Umbilical cord (tissue), 2 donors: ENCODE data around the gene RPP40. TPM values are rescaled to one million over a fixed set of nuclear protein-coding genes. Genes with fewer than 3 reads are reported as not detected.

Experiments used
- DNase-seq: peaks from one replicate; pipeline ENCODE4 v3.0.0-alpha.2; 2015; ENCODE audit warnings: low spot score
- total RNA-seq: library from RNA; depleted of rRNA; stranded (reverse); fragments of >200 nt; gene quantifications from one replicate; pipeline ENCODE4 v1.2.3, GENCODE V29; 2014; ENCODE audit warnings: low replicate concordance; ENCODE audit not compliant: insufficient read depth

Gene RPP40
- total RNA-seq, 1 donor from 2014 or later, result 17.1 TPM

DNA sequence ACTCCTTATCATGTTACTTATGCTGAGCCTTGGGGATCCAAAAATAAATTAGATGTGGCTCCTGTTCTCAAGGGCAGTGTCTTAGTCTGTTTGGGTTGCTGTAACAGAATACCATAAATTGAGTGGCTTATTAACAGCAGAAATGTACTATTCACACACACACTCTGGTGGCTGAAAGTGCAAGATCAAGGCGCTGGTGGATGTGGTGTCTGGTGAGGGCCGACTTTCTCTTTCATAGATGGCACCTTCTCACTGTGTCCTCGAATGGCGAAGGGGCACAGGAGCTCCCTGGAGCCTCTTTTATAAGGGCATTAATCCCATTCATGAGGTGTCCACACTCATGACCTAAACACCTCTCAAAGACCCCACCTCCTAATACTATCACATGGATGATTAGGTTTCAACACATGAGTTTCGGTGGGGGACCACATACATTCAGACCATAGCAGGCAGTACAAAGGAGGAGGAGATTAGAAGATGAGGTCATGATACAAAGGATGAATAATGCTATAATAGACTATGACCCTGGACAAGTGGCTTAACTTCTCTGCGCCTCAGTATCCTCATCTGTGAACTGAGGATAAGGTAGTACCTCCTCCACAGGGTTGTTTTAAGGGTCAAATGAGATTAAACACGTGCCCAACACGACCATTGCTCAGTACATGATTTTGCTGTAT lies 34.1 kb downstream of the RPP40 start:
- no peak for DNase-seq

DNA sequence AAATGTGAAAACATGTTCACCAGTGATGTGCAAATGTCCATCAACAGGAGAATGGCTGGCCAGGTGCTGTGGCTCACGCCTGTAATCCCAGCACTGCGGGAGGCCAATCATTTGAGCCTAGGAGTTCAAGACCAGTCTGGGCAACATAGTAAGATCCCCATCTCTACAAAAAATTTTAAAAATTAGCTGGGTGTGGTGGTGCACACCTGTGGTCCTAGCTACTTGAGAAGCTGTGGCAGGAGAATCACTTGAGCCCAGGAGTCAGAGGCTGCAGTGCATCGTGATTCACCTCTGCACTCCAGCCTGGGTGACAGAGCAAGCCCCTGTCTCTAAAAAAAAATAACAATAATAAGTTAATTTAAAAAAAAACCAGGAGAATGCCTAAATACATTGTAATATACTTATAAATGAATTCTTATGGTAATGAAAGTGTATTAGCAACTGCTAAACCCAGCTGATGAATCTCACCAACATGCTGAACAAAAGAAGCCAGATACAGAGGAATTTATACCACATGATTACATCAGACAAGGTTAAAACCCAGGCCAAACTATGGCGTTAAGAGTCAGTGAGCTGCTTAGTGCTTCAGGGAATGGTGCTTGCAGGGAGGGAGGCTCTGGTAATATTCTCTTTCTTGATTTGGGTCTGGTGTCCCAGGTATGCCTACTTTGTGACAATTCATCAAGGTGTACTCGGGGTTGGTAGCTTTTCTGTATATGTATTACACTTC lies 36.4 kb downstream of the RPP40 start:
- DNase-seq, result no peak

DNA sequence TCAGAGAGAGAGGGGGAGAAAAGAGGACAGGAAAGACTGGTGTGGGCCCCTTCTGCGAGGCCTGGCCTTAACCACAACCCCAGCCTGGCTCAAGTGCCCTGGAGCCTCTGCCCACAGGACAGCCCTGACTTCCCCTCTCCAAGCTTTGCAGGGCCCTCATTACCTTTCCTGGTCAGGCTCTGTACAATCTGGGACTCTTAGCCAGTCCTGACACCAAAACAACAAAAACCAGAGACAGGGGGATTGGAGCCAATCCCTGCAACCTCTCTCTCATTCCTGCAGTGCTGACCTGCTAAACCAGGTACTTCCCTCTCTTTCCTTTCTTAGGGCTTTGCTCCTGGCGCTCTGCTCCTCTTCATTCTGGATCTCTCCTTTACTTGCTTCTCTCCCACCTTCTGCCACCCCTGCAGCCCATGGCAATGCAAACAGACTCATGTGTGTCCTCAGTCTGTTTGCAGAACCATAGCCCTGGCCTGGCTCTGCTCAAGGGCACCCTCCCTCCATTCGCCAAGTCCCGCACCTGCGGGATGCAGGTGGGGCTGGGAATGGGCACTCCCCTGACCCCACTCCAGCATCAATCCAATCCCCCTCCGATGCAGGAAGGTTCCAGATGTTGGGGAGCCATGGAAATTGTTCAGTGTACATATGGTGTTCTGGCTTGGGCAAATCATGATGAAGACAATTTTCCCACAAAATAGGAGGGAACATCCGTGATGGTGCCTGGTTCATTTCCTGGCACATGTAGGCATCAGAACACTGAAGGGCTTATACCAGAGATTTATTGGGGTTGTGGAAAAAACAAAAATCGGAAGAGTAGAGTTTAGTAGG lies 38.1 kb downstream of the RPP40 start:
- DNase-seq, result no peak

DNA sequence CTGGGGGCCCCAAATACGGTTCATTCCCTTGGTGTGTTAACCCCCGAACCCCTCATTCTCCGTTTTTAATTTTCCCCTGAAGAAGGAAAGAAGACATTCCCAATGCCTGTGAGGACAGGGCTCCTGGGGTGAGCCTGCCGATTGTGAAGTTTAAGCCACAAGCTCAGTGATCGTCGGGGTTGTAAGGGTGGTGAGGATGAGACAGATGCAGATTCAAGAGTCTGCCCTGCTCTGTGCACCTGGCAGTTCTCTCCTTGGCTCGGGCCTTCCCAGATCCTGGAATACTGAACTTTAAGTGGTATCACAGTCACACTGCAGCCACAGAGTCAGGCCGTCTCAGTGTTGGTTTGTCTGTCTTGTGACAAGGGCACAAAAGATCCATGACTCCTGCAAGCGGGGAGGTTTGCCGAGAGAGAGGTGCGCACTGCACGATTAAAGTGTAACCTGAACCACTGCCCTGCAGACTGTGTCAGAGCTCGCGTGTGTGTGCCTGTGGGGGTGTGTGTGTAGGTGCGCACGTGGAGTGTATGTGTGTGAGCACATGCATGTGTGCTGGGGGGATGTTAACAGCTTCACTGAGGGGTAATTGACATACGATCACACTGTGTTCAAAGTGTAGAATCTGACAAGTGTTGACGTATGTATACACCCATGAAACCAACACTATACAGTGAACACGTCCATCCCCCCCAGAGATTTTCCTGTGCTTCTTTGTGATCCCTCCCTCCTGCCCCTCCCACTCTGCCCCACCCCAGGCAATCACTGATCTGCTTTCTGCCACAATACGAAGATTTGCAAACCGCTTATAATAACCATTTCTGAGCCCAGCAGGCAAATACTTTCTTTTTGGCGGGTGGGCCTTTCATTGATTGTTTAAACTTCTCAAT lies 38.9 kb downstream of the RPP40 start:
- DNase-seq, result no peak

DNA sequence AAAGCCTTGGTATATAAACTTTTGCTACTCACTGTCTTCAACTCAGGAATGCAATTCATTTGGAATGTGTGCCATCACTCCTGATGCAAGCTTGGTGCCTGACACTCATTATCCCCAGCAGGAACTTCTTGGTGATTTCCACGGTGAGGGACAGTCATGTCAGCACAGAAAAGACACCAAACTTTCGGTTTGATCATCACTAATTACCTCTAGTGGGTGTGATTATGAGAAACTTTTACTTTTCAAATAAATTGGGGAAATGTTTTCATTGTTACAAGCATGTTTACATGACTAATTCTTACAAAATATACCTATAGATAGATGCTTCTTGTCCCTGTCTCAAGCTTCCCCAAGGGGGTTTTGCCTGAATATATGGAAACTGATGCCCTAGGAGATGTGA lies 40.9 kb downstream of the RPP40 start:
- DNase-seq, result no peak

DNA sequence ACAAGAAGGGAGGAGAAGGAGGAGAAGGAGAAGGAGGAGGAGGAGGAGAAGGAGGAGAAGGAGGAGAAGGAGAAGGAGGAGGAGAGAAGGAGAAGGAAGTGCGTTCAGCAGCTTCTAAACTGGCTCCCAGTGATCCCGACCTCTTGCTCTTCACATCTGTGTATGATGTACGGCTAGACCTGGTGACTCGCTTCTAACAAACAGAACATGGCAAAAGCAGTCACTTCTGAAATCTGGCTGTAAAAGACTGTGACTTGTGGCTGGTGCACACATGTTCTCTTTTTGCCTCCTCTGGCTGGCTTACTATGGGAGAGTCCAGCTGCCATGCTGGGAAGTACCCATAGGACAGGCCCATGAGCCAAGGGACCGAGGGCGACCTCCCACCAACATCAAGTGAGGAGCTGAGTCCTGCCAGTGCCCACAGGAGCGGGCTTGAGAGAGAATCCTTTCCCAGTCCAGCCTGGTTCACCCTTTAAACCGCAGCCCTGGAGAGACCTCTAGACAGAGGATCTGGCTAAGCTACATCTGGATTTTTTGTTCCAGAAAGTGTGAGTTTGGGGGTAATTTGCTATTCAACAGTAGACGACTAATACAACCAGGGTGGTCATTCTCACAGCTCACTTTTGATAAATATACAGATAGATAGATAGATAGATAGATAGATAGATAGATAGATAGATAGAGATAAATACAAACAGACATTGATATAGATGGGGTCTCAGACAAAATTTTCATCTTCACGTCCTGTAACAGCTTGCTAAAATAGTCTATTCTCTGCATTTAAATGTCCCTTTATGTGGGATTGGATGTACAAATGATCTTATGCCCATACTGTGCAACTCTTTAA lies 42.3 kb downstream of the RPP40 start:
- DNase-seq, result no peak

DNA sequence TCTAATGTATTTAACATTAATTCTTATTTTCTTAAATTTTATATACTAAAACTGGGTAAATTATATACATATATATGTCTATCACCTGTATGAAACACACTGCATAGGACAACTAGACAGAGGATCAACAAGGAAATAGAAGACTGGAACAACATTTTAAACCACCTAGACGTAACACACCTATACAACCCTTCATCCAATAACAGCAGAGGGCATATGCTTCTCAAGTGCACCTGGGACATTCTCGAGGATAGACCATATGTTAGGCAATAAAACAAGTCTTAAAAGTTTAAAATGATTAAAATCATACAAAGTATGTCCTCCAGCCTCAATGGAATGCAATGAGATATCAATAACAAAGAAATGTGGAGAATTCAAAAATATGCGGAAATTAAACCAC lies 45.2 kb downstream of the RPP40 start:
- no peak for DNase-seq

DNA sequence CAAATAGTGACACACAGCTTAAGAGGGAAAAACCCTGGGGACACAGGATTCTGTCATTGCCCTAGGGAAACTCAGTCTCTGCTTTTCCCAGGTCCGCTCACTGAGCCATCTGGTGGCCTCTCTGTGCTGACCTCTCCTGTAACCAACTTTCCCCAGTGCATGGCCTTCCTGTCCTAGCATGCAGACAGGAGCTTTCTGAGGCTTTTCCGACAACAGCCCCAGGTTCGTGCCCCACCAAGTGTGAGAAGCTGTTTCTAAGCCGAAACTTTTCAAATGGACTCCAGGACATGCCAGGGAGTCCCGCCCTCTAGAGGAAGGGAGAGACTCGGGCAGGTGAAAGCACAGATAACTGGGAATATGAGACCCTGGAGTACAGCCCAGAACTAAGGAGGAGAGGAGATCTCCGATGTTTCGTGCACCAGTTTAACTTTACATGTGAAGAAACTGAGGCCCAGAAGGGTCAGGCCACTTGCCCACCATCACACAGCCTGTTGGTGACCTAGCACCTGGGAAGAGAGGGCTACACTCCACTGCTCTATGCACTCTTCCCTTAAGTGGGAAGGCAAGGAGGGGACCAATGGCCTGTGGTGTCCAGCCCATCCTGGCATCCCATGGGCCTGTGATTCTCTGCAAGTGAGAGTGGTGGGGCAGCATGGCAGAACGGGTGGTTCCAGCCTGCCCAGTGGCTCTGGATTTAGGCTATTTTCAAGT lies 46.2 kb downstream of the RPP40 start:
- no peak for DNase-seq

DNA sequence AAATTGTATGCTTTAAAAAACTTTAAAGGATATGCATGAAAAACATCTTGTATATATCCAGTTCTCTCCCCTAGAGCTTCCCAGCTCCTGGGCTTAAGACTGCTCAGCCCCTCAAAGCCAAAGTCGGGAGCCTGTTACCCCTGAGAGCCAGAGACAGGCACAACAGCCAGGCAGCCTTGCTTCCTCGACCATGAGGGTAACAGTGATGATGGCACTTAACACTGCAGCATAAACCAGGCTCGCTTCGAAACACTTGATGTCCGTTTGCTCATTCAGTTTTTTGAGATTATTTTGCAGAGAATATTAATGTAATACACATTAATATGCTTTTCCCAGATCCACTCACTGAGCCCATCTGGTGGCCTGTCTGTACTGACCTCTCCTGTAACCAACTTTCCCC lies 47.2 kb downstream of the RPP40 start:
- no peak for DNase-seq

DNA sequence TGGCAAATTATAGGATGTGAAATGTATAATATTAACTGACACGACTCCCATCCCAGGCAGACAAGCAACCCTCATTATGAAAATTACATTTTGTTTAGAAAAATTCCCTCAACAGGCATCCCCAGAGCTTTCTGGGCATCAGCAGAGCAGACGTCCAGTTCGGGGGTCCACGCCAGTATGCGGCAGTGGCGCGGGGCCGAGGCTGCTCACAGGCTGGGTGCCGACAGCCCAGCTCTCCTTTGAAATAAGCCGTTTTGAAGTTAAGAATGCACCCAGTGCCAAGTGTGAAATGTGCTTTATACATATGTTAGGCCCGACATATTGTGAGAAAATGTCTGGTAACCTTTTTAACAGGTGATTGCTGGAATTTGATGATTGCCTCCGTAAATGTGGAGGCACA lies 50.4 kb downstream of the RPP40 start:
- no peak for DNase-seq

DNA sequence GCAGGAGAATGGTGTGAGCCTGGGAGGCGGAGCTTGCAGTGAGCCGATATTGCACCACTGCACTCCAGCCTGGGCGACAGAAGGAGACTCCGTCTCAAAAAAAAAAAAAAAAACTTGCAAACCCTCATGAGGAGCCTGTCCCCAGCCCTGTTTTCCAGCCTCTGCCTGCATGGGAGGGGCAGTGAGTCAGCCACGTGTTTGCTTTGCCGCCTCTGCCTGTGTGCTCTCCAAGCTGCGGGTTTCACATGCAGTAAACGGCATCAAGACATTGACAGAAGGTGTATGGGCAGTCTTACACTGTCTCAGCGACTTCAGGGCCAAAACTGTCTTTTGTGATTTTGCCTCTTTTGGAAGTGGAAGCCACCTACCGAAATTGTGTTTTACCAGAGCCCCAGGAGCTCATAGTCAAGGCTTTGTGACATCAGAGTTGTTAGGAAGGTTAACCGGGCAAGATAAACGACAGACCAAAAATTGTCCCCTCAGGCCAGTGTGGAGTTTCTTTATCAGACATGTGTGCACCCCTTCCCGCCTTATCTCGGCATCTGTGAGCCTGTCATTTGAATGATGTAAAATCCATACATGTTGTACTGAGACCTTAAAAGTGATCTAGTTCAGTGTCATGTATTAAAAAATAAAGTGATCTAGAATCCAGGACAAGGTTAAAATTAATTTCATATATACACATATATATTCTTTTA lies 52.9 kb downstream of the RPP40 start:
- DNase-seq, result no peak

DNA sequence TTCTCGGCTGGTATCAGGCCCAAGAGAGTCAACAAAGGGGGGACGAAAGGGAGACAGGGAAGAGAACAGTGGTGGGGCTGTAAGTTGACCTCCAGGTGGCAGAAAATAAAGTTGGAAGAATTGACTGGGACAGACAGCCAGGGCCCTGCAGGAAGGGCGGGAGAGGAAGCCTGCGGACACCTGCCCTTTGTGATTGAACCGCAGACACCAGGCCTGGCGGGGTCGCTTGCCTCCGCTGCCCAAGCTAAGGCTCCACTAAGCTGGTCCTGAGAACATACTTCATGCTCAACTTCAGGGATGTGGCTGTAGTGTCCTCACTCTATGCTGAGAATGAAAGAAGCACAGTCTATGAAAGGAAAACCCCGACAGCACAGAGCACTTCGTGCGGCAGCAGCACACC lies 53.8 kb downstream of the RPP40 start:
- DNase-seq, result no peak

DNA sequence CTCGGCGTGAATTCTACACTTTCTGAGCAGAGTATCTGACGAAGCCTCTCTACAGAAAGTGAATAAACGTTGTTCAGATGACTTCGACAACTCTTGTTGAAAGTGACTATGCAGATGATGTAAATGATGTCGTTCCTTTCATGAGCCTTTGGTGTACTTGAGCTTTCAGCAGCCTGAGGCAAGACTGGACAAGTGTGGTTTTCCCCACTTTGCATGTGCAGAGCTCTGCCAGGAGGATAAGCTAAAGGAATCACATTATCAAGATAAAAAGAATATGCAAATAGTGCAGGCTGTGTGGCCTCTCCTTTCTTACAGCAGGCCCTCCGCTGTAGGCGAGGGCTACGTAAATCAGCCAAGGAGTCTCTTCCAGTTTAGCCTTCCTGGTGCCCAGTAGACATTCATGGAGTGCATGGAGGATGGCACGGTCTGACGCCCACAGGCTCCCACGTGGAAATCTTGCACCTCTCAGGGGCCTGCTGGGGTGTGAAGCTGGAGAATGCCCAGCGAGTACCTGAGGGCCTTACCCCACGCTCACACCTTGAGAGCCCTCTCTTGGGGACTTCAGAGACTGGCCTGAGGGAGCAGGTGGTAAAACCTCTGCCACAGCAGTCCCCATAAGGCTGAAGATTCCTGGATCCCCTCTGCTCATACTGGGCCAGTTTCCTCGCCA lies 54.9 kb downstream of the RPP40 start:
- no peak for DNase-seq

DNA sequence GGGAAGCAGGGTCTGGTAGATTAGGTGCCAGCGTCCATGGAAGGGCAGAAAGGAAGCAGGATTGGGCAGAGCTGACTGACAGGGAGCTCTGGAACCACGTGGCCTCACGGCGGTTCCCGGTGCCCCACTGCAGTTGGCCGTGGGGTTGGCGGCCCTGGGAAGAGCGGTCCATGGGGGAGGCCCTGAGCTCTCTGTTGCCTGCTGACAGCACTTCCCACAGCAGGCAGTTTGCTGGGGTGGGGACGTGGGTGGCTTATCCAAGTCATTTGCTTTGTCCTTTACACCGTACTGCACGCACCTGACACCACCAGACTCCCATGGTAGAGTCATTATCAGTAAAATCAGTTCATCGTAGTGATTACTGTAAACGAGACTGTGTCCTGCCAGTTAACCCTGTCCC lies 56.1 kb downstream of the RPP40 start:
- no peak for DNase-seq

DNA sequence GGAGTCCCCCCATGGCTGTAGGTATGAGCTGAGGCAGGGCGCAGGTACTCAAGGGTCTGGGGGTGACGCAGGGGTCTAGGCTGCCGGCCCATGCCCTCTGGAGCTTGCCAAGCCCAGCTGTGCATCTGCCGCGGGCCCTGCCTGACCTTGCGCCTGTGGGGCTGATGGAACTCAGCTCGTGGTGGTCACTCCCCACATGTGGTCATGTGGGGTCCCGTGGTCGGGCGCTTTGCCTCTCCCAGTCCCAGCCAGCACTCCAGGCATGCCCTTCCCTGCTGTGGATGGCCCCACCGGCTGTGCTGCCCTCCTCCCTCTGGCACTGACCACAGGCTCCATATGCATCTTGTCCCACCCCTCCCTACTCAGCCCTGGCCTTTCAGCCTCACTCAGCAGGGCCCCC lies 57.3 kb downstream of the RPP40 start:
- DNase-seq, result no peak
